DMS153 treated with DMSO at 0.1 percent for 48 hours (cell line): Measurements from ENCODE around the gene C11orf21.

Experiments
- DNase-seq: peaks from one replicate; lab custom pipeline; 2025; ENCODE audit not compliant: unreplicated experiment; lab: John Stamatoyannopoulos, UW

The C11orf21 gene

DNA sequence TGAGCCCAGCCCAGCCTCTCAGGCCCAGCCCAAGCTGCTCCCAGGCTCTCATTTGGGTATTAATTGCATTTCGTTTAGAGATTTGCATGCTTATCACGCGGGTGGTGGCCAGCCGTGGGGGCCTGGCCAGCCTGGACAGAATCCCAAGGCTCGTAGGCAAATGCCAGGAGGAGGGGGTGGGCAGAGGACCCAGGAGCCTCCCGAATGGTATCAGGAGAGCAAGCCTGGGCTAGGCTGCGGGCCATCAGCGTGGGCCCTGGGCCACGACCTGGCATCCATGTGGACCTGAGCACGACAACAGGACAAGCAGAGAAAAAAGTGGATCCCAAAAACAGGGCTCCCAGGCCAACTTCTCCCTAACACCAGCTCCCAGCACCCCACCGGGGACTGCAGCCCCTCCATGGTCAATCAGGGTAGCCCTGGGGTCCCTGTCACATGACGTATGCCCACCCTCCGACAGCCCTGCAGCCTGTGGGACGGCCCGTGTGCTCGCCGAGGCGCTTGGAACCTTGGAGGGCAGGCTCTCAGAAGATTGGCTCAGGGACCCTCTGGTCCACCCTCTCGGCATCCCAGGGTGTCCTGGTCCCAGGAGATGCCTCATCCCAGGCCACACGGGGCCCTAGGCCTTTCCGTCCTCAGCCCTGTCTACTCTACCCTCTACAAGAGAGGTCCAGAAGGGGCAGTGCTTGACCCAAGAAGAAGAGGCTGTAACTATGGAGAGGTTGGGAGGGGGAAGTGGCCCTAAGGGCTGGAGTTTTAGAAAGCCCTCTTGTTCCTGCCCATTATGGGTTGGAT is 40.1 kb downstream of the C11orf21 start:
- DNase-seq, result no peak

DNA sequence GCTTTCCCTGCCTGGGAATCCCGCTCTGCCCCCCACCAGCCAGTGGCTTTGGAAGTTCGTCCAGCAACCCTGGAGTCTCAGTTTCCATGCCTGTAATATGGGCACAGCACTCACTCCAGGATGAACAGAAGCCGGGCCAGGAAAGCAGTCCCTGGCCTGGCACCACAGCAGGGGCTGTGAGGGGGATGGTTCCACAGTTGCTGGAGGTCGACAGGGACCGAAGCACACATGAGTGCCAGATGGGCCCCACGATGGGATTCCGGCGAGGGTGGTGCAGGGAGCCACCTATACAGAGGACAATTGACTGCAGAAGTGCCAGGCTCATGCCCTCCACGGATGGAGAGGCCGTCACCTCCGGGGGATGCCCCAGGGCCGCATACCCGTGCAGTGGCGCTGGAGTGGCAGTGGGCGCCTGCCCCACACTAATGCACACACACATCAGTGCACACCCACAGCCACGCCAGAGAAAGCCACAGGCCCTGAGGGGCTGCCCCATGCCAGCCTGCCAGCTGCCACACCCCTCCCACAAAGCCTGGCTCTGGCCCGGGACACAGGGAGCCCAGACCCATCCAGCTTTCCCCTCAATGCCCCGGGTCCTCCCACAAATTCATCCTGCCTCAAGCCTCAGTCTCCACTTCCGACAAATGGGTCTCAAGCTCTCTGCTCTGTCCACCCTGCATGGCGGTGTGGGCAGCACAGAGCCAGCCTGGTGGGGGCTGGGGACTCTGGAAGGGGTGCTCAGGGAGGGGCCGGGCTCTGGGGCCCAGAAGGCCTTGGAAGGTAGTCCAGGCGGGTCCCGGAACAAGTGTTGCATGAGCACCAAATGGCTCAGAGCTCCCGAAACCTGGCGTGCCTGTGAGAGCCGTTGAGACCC is 41.0 kb downstream of the C11orf21 start:
- DNase-seq, result no peak

DNA sequence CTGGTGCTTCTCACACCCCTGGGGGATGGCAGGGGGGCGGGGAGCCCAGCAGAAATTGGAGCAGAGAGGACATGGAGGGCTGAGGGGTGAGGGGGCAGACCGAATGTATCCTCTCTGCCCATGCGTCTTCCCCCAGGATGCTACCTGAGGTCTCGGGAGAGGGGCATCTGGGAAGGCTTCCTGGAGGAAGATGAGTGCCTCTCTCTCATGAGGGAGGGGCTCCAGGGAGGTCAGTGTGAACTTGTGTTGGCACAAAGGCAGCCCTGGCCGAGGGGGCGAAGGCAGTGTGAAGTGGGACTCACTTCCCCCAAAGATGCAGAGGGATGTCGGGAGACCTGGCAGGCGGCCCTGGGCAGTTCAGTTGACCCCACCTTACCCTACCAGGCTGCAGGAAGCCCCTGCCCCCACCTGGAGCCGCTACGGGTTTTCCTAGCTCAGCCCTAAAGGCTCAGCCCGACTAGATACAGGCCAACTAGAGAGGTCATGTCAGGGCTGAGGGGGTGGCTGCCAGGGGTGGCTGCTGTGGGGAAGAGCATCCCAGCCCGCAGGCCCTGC is 41.7 kb downstream of the C11orf21 start:
- no peak for DNase-seq

DNA sequence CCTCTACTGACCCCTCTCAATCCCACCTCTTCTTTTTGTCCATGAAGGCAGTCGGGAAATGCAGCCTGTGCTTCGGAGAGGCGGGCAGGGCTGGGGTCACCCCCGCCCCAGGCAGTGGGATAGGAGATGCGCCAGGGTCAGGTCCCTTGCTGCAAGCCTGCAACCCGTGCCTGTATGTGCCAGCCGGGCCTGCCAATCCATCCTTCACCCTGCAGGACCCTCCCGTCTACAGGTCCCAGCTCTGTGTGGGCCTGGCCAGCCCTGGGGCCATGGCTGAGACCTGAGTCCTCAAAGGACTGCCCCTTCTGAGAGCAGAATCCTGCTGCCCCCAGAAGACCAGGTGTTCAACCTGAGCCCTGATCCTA is 42.3 kb downstream of the C11orf21 start:
- DNase-seq, result no peak

DNA sequence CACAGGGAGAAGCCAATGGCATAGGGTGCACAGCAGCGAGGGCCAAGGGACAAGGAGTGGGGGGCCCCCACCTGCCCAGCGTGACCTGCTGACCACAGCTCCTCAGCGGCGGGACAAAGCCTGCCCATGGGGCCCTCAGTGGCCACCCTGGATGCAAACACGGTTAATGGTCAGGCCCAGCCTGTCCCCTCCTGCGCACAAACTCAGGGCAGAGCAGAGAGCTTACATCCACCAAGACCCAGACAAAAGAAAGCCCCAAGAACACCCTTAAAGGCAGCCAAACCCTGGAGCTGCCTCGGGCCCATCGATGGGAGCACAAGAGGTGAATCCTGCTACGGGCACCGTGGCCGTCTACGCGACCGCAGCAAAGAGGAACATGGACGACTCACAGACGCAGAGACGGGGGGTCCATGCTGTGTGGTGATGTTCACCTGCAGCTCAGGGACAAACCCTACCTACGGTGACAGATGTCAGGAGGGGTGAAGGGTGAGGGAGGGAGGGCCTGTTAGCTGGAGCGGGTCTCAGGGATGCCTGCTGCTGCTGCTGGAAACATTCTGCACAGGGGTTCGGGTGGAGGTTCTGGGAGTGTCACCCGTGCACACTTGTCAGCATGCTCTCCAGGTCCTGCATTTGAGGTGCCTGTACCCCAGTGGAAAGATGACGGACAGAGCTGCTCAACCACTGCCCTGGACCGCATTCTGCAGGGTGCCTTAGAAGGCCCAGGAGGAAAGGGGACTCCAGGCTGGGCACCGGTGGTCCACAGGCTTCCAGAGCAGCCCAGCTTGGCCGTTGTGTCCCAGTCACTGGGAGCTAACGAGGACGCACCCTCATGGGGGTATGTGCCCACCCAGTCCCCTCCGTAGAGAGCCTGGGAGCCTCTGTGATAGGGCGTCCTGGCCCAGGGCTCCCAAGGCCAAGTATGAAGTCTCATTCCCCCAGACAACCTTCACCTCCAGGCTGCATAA is 42.9 kb downstream of the C11orf21 start:
- no peak for DNase-seq

DNA sequence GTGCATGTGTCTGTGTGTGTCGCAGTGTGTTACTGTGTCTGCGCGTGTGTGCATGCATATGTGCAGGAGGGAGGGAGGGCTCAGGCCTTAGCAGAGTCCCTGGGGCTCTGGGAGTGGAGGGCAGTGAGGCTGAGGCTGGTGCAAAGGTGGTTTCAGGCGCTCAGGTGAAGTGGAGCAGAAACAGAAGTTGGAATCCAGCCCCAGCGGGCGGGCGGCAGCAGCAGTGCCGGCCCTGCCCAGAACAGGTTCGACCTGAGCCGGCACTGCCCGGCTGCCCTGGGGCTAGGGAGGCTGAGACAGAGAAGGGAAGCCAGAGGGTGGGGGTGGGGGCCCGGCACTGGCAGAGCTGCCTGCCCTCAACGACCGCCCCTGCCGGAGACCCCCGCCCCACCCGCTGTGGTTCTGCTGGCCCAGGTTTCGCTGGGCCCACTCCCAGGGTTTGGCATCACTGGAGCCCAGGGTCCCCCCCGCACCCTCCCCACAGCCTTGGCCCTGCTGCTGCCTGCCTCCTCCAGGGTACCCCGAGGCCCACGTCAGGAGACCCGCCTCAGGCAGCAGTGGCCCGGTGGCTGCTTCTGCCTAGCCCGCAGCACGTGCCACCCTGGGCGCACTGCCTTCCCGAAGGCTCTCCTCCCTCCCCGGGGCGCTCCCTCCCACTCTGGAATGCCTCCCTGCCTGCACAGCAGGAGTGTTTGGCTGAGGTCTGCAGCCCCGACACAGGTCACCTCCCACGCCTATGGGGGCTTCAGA is 44.6 kb downstream of the C11orf21 start:
- DNase-seq, result no peak

DNA sequence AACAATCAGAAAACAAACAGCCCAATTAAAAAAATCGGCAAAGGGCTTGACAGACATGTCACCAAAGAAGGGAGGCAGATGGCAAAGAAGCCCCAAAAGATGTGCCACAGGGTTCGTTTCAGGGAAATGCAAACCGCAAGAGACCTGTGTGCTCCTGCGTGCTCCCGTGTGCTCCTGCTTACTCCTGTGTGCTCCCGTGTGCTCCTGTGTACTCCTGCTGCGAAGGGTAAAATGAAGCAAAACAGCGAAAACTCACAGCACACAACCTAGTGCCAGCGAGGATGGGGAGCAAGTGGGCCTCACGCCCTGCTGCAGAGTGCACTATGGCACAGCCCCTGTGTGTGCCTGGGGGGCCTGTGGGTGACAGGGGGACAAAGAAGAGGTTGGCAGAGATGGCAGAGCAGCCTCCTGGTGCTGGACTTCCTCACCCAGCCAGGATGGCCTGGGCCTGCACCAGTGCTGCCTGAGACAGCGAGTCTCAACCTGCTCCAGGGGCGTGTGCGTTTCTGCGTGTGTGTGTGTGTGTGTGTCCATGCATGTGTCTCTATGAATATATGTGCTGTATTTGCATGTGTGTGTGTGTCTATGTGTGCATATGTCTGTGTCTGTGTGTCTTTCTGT is 45.3 kb downstream of the C11orf21 start:
- DNase-seq, result no peak

DNA sequence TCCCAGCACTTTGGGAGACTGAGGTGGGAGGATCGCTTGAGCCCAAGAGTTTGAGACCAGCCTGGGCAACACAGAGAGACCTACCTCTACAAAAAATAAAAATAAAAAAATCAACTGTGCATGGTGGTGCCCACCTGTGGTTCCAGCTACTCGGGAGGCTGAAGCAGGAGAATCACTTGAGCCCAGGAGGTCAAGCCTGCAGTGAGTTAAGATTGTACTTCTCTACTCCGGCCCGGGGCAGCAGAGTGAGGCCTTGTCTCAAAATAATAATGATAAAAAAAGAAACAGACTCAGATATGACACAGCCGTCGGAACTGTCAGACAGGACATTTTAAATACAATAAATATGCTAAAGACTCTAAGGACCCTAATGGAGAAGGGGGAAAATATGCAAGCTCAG is 49.7 kb downstream of the C11orf21 start:
- DNase-seq, result no peak

DNA sequence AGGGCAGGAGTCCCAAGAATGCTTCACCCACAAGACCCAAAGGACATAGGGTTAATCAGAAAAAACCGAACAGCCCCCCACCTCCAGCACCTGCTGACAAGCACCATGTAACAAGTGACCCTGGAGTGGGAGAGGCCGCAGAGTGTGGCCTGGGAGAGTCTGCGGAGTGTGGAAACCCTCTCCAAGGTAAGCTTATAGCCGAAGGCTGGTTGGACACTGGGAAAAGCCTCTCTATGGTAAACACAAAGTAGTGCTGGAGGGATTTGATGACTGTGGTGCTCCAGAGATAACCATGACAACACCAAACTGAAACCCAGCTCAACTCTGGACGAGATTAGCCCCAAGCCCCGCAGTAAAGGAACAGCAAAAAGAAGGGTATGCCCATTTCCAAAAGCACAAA is 50.6 kb downstream of the C11orf21 start:
- no peak for DNase-seq

DNA sequence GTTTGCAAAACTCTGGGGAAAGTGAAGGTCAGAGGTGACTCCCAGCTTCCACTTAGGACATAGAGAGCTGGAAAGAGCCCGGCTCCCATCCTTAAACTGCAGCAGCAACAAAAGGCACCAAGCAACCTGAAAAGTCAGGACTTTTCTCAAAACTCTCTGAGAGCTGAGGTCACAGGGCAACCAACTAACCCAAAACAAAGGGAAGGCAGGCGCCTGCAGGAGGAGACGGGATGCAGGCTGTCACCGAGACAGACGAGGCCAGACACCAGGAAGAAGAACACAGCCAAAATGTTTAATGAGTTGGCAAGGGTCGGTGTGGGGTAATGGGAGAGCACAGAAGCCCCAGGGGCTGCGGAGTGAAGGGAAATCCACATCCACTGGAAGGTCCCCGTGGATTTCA is 51.2 kb downstream of the C11orf21 start:
- DNase-seq, result no peak

DNA sequence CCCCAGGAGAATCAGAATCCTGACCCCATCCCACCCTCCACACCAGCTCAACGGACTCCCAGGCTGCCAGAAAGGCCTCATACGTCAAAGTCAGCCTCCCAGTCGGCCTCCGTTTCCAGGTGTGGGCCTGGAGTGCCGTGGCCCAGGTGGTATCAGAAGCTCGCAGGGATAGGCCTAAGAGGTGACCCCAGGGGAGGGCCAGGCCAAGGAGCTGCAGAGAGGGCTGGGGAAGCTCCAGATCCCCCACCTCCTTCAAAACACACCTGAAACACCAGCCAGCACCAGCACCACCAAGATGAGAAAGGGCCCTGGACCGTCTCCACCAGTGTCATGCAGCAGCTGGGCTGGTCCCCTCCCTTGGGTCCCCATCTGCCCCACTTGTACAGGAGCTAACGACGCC is 51.7 kb downstream of the C11orf21 start:
- no peak for DNase-seq

DNA sequence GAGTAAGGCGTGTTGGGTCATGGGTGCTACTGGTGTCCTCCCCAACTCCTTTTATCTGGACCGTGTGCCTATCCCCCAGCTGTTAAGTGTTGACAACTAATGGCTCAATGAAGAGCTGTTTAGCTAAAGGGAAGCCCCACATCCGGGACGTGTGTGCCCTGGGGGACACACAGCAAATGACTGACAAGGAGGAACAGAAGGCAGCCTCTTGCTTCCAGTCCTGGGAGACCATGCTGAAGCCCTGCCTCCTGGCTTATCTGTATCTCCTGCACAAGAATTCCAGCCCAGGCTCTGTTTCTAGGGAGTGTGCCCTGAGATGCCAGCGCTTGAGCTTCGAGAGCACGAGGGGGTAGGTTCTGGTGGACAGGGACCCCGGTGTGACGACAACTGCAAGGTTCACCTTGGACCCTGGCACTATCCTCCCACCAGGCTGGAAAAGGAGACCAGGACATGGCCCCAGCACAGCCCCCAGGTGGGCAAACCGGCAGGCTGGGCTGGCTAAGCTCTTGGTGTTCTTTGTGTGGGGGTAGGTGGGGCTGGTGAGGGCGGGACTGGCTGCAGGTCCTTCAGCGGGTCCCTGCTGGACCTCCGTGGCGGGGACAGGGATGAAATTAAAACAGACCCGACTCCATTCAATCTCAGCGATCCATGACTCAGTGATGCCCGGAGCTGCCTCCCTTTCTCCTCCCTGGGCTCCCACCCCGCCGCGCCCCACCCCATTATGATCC is 52.4 kb downstream of the C11orf21 start:
- no peak for DNase-seq

DNA sequence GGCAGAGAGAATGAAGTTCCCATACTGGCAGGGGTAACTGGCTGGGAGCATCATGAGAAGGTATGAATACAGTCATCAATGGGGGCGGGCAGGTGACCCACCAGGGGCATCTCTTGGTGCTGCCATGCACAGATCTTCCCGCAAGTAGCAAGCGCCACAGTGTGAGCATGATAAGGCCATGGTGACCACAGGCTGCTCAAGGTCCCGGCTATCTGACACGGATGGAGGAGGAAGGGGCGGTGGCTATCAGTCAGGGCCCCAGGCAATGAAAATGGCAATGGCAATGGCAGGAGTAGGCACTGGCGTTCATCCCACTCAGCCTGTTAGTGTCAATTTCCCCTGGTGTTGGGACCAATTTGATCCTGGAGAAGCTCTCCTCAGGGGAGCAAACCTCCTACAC is 53.0 kb downstream of the C11orf21 start:
- no peak for DNase-seq

DNA sequence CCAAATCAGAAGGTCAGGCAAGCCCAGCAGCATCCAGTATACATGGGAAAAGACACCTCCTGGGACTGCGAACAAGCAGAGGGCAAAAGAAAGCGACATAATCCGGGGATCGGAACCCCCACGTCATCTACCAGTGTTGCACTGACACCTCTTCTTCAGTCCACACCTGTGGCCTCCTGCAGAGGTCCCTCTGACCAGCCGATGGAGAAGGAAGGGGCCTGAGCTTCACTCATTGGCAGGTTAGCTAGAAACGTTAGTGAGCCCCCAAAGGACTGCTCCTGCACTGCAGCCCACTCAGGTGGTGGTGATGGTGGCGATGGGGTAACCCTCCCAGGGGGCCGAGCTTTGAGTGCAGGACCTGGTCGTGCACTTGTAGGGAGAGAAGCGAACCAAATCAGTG is 53.5 kb downstream of the C11orf21 start:
- no peak for DNase-seq

DNA sequence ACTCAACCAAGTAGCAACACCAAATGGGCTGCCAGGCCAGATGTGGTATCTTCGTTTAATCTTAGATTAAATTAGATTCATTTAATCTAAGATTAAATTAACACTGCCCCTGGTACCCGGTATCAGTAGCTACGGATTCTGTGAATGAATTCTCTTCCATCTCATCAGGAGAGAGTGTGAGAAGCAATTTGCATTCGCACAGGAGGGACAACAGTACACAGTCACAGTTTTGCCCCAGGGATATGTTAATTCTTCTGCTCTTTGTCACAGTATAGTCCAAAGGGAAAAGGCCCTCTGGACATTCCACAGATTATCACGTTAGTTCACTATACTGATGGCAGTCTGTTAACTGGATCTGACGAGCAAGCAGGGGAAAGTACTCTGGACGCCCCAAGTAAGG is 54.2 kb downstream of the C11orf21 start:
- no peak for DNase-seq
